DMS53 treated with DMSO at 0.1 percent for 48 hours (cell line): Measurements from ENCODE around the gene CXCL14.

Experiments used
- DNase-seq: peaks from one replicate; lab custom pipeline; 2025; ENCODE audit not compliant: unreplicated experiment; lab: John Stamatoyannopoulos, UW

The CXCL14 gene

DNA sequence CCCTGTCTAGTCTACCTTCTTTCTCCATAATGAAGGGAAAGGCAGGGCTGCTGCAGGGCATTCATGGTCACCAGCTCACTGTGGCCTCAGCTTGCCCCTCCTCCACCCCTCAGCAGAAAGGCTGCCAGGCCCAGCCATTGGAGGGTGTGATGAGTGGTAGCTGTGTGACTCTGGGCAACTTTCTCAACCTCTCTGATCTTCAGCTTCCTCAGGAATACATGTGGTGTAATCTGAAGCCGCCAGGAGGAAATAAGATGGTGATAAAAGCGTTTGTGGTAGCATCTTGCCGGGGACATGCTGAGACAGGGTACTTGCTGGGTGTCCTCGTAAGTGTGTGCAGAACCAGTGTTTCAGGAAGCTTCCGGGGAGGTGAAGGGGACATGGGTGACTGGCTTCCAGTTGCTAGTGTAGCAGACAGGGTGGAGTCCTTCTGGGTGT, 9.8 kb downstream of the CXCL14 start:
- DNase-seq = no peak

DNA sequence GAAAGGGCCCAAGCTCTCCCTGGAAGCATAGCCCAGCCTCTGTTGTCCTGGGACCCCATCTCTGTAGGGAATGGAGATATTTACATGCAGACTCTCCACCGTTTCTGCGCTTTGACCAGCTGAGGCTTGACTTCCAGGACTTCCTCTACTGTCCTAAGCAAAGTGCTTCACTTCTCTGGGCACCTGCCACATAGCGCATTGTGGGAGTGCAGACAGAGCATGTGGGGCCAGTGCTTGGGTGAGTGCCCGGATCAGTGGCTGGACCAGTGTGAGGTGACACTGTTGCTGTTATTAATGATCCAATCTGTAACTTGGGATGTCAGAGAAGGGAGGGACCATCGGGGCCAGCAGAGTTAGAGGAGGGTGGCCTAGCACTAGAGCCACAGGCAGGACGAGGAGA, 10.5 kb downstream of the CXCL14 start:
- no peak for DNase-seq

DNA sequence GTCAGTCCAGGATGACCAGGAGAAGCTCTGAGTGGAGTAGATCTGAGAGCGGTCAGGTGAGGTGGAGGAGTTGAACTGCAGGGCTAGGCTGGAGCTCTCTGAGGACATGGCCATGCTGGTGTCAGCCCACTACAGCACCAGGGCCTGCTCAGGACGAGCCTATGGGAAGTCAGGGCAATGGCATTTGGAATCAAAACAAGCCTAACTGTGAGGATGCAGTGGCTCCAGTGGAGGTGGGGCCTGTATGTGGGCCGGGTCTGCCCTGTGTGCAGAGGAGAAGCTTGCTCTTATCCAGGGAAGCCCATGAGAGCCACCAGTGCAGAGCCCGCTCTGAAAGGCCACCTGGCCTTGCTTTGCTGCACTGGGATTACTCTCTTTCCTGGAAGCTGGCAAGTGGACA, 11.1 kb downstream of the CXCL14 start:
- no peak for DNase-seq

DNA sequence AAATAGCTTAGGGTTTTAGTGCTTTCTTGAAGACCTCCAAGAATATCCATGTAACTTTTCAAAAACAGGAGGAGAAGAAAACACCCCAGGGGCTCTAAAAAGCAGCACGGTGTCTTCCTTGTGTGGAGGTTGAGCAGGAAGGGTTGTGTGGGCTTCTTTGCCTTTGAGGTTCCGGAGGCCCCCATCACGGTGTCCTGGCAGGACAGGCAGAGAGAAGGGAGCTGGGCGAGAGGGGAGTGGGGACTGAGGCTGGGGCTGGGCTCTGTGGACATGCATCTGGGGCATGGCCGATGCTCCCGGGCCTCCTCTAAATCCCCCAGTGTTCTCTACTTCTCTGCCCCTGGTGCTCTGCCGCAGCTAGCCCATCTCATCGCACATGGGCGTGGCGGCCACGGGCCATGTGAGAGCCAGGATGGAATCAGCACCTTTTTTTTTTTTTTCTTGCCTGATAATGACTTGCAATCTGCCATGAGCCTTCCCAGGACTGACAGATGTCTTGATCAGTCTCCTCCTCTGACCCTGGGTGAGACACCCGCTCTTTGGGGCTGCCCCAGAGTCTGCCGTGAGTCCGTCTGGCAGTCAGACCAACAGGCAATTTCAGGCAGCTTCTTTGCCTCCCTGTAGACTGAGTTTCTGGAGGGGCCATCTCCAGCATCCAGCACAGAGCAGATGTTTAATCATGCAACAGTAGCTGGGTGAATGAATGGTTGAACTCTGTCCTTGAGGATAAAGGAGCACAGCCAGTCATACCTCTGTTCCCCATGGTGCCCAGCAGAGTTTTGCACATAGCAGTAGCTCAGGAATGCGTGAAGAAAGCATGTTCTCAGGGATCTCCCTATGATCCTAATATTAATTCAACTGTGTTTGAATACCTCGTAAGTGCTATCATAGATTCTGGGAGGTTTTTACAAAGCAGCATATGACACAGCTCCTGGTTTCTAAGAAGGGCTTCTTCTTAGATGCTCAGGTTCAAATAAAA, 12.1 kb downstream of the CXCL14 start:
- no peak for DNase-seq

DNA sequence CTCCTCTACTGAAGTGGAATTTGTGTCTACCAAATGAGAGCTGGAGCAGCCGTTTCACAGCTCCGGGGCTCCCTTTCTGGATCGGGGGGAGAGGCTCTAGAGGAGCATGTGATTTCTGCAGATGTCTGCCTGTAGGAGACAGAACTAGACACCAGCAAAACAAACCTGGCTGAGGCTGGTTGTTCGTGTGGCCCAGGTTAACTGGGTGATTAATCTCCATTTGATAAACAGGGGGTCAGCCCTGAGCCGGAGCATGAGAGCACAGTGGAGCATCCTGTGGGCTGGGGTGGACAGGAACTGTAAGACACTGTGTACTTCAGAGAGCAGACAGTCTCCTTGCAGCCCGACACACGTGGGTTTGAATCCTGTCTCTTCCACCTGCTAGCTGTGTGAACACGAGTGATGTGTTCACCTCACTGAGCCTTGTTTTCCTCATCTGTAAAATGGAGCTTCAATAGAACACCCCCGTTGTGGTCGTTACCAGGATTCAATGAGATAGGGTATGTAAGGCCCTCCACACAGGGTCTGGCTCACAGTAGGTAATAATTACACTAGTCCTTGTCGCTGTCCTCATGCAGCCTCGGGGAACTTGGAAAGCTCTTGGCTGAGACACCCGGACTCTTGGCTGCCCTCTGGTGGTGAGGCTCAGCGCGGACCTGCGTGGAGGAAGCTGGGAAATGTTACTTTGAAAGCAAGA, 12.9 kb downstream of the CXCL14 start:
- peak; percentile 40 for DNase-seq

DNA sequence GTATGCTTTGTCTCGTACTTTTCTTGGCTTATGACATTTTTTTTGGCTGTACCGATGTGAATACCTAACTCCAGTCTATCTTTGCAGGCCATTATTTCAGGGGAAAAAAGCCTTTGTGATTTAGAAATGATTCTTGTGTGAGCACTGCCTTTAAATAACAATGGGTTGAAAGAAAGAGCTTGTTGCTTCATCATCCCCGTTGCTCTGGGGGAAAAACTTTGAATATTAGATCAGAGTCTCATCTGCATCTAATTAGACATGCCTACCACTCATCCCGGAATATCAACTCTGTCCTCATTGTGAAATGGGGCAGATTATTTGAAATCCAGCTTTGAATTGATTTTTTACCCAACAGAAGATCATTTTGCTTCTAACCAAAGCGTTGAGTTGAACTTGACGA, 13.5 kb downstream of the CXCL14 start:
- DNase-seq = no peak

DNA sequence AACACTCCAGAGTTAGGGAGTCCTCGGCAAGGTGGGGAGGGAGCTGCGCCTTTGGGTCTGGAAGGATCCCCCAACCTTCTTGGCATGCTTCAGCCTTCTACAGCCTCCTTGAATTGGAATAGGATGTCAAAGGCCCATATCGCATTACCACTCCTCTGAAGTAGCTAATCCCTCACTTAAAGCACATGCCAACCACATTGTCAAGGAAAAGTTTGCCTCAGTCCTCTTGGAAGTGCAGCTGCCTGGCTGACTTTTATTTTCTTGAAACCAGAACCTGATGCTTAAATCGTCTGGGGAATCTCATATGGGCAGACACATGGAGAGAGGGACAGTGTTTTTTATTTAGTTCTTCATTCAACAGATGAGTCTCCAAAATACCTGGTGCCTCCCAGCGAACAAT, 14.5 kb downstream of the CXCL14 start:
- no peak for DNase-seq

DNA sequence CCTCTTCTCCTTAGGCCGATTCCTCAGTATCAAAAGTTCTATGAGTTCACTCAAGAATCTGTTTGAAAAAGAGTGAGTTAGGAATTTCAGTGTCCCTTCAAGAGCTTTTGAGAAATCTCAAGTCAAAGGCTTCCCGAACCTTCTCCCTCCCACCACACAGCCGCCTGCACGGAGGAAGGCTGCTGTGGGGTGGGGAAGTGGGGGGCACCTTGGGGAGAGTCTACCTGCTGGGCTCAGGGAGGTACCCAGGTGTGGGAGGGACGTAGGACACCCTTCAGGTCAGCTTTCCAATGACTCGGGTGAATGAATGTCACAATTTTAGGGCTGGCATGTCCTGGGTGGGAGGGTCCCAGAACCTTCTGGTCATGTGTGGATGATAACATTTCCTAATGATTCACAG, 17.5 kb downstream of the CXCL14 start:
- DNase-seq = no peak

DNA sequence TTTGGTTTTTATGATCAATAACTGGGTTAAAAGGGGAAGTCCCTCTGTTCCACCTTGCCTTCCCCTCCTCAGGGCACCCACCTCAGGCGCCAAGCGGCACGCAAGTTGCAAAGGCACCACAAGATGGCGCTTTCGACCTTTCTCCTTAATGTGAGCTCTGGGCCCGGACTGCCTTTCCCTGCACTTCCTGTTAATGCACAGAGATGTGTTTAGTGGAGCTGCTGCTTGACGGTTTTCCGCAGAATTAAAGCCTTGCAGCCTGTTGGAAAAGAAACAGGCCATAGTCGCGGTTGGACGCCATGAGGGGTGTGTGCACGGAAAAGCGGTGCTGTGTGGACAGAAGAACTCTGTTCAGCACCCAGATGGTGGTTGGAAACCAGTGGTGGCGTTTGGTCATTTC, 17.9 kb downstream of the CXCL14 start:
- peak; percentile 86 for DNase-seq

DNA sequence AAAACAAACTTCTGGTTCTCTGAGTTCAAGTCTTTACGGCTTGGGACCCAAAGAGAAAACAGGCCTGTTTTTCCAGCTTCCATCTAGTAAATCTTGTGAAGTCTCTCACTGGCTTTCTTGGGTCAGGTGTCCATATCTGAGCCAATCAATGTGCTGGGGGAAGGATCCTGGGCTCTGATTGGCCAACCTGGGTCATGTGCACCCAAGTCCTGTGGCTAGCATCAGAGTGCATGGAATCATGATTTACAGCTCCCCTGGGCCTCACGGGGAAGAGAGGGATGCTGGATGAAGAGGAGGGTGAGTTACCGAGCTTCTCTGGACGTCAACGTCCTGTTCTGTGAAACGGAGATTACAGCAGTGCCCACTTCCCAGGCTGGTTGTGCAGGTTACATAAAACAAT, 19.4 kb downstream of the CXCL14 start:
- no peak for DNase-seq

DNA sequence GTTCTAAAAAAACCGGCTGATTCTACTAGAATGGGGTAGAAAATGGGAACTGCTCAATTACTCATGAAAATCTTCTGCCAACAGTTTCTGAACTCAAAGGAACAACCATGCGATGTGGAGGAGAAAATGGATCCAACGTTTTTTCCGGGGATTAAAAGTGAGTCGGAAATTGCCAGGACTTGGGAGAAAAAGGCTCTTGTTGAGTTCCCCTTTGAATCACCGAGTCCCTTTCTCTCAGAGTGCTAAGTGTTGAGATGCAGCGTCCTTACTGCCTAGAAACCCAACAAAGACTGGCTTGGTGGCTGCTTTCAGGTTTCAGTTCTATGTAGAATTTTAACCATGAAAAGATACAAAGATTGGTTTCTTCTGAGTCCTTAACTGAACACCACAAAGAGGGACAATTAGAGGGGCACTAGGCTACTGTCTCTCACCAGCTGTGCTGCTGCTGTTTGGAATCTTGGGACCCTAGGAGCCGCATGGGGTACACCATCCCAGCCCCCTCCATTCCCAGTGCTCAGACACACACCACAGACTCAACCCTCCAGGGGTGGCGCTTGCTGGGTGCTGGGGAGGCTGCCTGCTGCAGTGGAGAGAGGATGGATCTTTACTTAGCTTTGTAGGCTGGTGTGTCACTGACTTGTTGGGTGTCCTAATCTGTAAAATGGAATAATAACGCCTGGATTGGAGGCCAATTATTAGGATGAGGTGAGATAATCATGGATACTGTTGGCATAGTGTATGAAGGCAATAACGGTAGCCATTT, 21.5 kb downstream of the CXCL14 start:
- DNase-seq = no peak

DNA sequence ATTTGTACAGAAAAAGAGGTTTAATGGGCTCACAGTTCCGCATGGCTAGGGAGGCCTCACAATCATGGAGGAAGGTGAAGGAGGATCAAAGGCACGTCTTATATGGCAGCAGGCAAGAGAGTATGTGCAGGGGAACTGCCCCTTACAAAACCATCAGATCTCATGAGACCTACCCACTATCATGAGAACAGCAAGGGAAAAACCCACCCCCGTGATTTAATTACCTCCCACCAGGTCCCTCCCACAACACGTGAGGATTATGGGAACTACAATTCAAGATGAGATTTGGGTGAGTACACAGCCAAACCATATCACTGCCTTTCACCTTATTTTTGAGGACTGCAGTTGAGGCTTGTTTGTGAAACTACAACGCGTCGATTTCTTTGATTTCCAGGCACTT, 22.2 kb downstream of the CXCL14 start:
- no peak for DNase-seq

DNA sequence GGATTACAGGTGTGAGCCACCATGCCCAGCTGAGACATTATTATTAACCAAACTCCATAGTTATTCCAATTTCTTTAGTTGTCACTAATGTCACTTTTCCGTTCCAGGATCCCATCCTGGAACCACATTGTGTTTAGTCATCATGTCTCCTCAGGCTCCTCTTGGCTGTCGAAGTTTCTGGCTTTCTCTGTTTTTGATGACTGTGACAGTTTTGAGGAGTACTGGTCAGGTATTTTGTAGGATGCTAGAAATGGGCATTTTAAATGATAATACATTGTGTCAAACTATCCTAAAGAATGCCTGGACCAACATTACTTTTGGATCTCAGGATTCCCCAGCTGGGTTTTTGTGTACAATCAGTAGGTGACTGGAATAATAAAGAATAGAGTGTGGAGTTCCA, 23.3 kb downstream of the CXCL14 start:
- no peak for DNase-seq

DNA sequence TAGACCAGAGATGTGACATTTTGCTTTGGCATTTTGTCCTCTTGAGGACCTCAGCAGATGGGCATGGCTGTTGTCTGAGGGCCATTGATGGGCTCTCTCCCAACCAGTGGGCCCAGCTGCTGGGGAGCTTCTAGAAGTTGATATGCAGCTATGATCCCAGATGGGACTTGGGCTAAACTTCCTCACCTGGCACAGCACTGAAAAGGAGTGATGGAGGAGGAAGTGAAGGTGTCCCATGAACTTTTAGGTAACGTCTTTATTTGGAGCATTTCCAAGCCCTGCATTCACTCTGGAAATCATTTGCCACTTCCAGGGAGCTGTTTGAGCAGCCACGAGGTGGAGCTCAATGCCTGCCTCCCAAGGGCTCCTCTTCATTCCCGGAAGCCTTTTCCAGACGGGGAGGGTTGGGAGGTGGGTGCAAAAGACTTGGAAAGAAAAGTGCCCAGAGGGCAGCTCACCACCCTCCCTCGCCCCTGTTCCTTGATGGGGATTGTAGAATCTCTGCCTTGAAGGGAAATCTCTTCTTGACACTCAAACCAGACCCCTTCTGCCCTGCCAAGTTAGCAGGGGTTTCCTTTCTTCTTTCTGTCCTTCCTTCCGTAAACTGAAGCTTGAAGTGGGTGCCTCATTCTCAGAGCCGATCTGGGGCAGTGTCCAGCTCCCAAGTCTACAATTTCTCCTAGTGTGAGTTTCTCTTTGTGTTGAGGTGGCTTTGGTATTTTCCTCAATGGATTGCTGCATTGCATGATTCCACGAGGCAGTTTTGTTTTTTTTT, 24.9 kb downstream of the CXCL14 start:
- DNase-seq = peak; percentile 59

DNA sequence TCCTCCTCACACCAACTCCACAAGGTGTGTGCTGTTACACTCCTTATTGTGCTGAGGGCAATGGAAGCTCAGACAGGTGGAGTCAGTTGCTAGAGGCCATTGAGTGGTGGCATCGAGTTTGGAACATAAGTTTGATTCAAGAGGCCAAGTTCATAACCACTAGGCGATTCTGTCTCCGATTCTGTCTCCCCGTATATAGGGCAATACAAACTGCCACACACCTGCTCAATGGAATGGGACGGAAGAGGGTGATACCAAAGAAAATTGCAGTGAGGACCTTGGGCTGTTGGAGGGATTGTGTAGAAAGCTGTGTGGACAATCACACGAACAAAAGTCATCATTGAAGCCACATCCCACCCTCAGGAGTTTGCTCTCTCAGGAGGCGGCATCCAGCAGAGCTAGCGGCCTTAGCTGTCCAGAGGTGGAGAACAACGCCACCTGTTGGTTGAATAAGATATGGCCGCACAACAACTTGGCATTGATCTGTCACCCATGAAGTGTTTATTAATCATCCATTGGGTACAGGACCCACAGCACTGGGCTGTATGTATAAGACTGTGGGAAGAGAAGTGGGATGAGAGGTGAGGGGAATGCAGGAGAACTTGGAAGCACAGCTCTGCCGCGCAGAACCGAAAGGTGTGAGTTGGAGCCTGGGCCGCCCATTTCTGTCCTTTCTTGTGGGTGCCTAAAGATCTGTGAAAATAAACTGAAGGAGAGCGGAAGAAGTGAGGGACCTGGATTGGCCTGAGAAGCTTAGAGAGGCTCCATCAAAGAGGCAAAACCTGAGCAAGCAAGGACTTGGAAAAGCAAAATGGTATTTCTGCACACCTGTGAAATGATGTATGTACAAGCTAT, 27.0 kb downstream of the CXCL14 start:
- peak; percentile 57 for DNase-seq

DNA sequence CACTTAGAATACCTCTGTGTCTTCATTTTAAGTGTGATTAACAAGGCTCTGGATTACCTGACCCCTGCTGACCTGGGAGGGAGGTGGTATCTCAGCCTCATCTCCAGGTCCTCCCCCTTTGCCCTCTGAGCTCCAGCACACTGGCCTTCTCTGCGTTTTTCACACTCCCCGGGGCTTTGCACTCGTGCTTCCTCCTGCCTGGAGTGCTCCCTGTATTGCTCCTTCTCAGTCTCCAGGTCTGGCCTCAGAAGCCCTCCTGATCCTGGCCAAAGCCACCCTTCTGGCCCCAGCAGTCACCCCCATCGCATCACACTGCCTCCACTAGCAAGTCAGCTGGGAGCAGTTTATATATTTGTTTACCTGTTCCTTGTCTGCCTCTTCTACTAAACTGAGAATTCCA, 29.4 kb downstream of the CXCL14 start:
- DNase-seq = no peak

DNA sequence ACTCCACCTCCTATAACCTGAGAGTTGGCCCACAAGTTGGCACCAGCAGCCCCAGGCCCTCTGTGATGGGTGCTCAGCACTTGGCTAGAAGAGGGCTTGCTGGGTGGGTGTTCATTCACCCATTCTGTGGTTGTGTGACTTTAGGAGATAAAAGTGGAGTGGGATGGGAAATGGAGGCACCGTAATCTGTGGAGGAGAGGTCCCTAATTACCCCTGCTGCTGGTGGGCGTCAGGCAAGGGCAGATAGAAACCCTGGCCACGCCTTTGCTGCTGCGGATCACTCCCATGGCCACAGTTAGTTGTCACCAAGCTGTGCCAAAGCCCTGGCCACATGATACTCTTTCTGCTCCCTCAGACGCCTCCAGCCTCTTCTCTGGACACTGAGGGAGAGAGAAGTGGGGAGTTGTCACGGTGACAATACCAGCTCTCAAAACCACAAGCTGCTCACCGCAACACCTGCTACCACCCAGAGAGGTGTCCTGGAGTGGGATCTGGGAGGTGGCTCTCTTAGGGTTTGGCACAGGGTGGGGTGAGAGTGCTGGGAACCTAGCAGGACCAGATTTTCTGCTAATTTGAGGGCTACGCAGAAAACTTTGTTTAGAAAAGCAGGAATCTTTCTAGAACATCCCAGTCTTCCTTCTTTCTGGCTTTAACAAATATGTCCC, 31.1 kb downstream of the CXCL14 start:
- no peak for DNase-seq

DNA sequence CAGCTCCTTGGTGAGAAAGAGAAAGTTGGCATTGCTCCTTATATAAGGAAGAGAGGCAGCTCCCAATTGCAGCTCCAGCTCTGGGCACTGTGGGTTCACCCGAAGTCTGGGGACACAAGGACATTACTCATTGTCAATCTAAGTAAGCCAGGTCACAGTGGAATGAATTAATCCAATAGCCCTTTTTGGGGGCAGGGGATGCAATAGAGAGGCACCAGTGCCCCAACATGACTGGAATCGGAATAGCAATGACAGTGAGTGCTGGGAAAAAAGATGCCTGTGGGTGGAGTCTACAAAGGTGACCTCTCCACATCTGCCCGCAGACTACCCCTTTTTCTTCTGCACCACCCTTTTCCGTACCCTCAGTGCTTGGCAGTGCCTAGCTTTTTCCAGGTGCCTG, 31.9 kb downstream of the CXCL14 start:
- no peak for DNase-seq

DNA sequence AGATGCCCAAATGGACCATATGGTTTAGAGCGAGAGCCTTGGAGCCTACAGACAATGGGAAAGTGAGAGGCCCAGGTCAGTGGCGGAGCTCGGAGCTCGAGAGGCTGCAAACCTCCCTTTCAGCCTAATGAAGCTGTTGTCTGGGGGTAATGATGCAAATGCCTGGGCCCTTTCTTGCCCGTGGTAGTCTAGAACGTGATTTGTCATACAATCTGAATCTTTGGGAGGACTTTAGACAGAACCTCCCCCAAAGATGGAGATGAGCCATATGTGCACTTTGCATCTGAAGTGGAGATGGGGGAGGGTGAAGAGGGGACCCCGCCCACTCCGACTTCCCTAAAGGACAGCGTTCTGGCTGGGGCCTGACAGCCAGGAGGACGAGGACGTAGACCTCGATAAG, 32.7 kb downstream of the CXCL14 start:
- DNase-seq = no peak
